ENCODE measurements around the gene IFI27L2.

IFI27L2 gene

GRCh38 chr14:94123296-94123695 is 6.1 kb downstream of the IFI27L2 start:
- no peak overlapping the region for H3K27ac ChIP-seq
- TF ChIP-seq ZFX (IDR thresholded peaks at IDR 0.05), result no peak
- TF ChIP-seq, protein P1, sequence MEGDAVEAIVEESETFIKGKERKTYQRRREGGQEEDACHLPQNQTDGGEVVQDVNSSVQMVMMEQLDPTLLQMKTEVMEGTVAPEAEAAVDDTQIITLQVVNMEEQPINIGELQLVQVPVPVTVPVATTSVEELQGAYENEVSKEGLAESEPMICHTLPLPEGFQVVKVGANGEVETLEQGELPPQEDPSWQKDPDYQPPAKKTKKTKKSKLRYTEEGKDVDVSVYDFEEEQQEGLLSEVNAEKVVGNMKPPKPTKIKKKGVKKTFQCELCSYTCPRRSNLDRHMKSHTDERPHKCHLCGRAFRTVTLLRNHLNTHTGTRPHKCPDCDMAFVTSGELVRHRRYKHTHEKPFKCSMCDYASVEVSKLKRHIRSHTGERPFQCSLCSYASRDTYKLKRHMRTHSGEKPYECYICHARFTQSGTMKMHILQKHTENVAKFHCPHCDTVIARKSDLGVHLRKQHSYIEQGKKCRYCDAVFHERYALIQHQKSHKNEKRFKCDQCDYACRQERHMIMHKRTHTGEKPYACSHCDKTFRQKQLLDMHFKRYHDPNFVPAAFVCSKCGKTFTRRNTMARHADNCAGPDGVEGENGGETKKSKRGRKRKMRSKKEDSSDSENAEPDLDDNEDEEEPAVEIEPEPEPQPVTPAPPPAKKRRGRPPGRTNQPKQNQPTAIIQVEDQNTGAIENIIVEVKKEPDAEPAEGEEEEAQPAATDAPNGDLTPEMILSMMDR (conservative IDR thresholded peaks at IDR 0.05), result no peak

DNA sequence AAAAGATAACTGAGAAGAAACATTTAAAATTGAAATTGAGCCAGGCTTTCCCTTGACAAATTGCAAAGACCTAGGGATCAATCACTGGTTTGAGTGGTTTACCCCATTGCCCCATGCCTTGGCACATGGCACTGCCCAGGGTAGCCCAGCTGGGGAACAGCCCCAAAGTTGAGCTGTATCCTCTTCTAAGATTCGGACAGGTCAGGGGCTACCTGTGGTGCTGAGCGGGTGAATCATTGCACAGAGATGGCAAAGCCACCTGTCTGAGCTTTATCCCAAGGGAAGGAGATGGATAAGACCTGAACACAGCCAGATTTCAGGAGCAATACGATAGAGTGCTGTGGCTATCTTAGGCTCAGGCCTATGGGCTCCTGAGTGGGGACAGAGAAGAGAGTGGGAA is 7.0 kb downstream of the IFI27L2 start:
- TF ChIP-seq ZFX (IDR thresholded peaks at IDR 0.05), result no peak
- TF ChIP-seq, protein P1 (conservative IDR thresholded peaks at IDR 0.05), result no peak
- H3K27ac ChIP-seq, result no peak overlapping the region

- H3K27ac ChIP-seq, result no peak overlapping the region
- TF ChIP-seq, protein P1 (conservative IDR thresholded peaks at IDR 0.05), result no peak
- no peak for TF ChIP-seq ZFX (IDR thresholded peaks at IDR 0.05)
Observed at GRCh38 chr14:94121485-94121884, 7.9 kb downstream of the IFI27L2 start.

- no peak overlapping the region for H3K27ac ChIP-seq
- TF ChIP-seq ZFX (IDR thresholded peaks at IDR 0.05), result no peak
- TF ChIP-seq, protein P1 (conservative IDR thresholded peaks at IDR 0.05), result no peak
Observed at GRCh38 chr14:94120667-94121340, 8.6 kb downstream of the IFI27L2 start.

DNA sequence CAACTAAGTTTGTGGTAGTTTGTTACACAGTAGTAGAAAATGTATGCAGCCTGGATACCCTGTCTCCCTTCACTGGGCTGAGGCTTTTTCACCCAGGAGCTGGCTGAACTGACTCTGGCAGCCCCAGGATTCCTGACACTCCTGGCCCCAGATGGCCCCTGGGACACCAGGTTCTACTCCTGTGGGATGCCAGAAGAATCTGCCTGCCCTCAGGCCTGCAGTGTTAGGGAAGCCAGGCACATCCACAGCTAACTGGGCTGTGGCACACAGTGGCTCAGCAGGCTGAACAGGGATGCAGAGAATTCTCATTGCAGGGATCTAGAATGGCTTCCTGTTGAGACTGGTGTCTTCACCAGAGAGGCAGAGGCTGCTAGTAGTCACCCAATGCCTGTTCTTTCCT is 10.3 kb downstream of the IFI27L2 start:
- H3K27ac ChIP-seq, result no peak overlapping the region
- TF ChIP-seq ZFX (IDR thresholded peaks at IDR 0.05), result no peak
- TF ChIP-seq, protein P1 (conservative IDR thresholded peaks at IDR 0.05), result no peak

GRCh38 chr14:94117856-94118255 is 11.5 kb downstream of the IFI27L2 start:
- TF ChIP-seq, protein P1 (conservative IDR thresholded peaks at IDR 0.05), result no peak
- no peak for TF ChIP-seq ZFX (IDR thresholded peaks at IDR 0.05)
- H3K27ac ChIP-seq, result no peak overlapping the region

GRCh38 chr14:94116701-94117100 is 12.7 kb downstream of the IFI27L2 start:
- no peak for TF ChIP-seq ZFX (IDR thresholded peaks at IDR 0.05)
- TF ChIP-seq, protein P1 (conservative IDR thresholded peaks at IDR 0.05), result no peak

More at GRCh38 chr14:94116701-94117100, 12.7 kb downstream of the IFI27L2 start:
- H3K27ac ChIP-seq, result no peak overlapping the region
